ENCODE measurements around the gene SYNDIG1.

Gene SYNDIG1

GRCh38 chr20:24472426-24472825, 3.0 kb downstream of the SYNDIG1 start:
- DNase-seq (ENCODE audit: low read depth in 2 of 2) = no peak

- DNase-seq (ENCODE audit: low read depth in 2 of 2) = no peak
Measured at GRCh38 chr20:24473435-24474223, 4.2 kb downstream of the SYNDIG1 start.

- no peak for DNase-seq (ENCODE audit: low read depth in 2 of 2)
Measured at GRCh38 chr20:24477831-24478547, 8.6 kb downstream of the SYNDIG1 start.

- no peak for DNase-seq (ENCODE audit: low read depth in 2 of 2)
Measured at GRCh38 chr20:24478584-24478983, 9.2 kb downstream of the SYNDIG1 start.

- no peak for DNase-seq (ENCODE audit: low read depth in 2 of 2)
Measured at GRCh38 chr20:24479106-24479505, 9.7 kb downstream of the SYNDIG1 start.

- DNase-seq (ENCODE audit: low read depth in 2 of 2) = no peak
Measured at GRCh38 chr20:24479595-24479994, 10.2 kb downstream of the SYNDIG1 start.

- no peak for DNase-seq (ENCODE audit: low read depth in 2 of 2)
Measured at GRCh38 chr20:24480509-24480908, 11.1 kb downstream of the SYNDIG1 start.

- no peak for DNase-seq (ENCODE audit: low read depth in 2 of 2)
Measured at GRCh38 chr20:24481173-24481572, 11.7 kb downstream of the SYNDIG1 start.

- DNase-seq (ENCODE audit: low read depth in 2 of 2) = no peak
Measured at GRCh38 chr20:24483435-24484080, 14.1 kb downstream of the SYNDIG1 start.

- DNase-seq (ENCODE audit: low read depth in 2 of 2) = no peak
Measured at GRCh38 chr20:24484081-24484450, 14.6 kb downstream of the SYNDIG1 start.

- DNase-seq (ENCODE audit: low read depth in 2 of 2) = no peak
Measured at GRCh38 chr20:24485981-24486380, 16.6 kb downstream of the SYNDIG1 start.

- DNase-seq (ENCODE audit: low read depth in 2 of 2) = no peak
Measured at GRCh38 chr20:24487240-24487639, 17.8 kb downstream of the SYNDIG1 start.

GRCh38 chr20:24487648-24488047, 18.2 kb downstream of the SYNDIG1 start:
- DNase-seq (ENCODE audit: low read depth in 2 of 2) = no peak

- no peak for DNase-seq (ENCODE audit: low read depth in 2 of 2)
Measured at GRCh38 chr20:24488064-24488799, 18.8 kb downstream of the SYNDIG1 start.

GRCh38 chr20:24488800-24489175, 19.4 kb downstream of the SYNDIG1 start:
- DNase-seq (ENCODE audit: low read depth in 2 of 2) = no peak

- DNase-seq (ENCODE audit: low read depth in 2 of 2) = no peak
Measured at GRCh38 chr20:24489193-24489592, 19.8 kb downstream of the SYNDIG1 start.

GRCh38 chr20:24489631-24490260, 20.3 kb downstream of the SYNDIG1 start:
- DNase-seq (ENCODE audit: low read depth in 2 of 2) = no peak

- no peak for DNase-seq (ENCODE audit: low read depth in 2 of 2)
Measured at GRCh38 chr20:24490598-24490997, 21.2 kb downstream of the SYNDIG1 start.

GRCh38 chr20:24491041-24491756, 21.8 kb downstream of the SYNDIG1 start:
- DNase-seq (ENCODE audit: low read depth in 2 of 2) = no peak

GRCh38 chr20:24492031-24492607, 22.7 kb downstream of the SYNDIG1 start:
- DNase-seq (ENCODE audit: low read depth in 2 of 2) = no peak

- DNase-seq (ENCODE audit: low read depth in 2 of 2) = no peak
Measured at GRCh38 chr20:24492698-24493097, 23.3 kb downstream of the SYNDIG1 start.

Data from stimulated activated CD4-positive, alpha-beta T cell treated with anti-CD3 and anti-CD28 coated beads, Interleukin-4, amount 100 ng/mL, for 48 hours (primary cell).